NK-92 (cell line): ENCODE results near the gene NDUFAB1.
A peak's percentile ranks its signal among the peaks of the same experiment; 100 is the strongest.
"Not testable (repeated sequence)": the region's sequence is repeated elsewhere in the genome, so short reads cannot be mapped to it uniquely, and the experiment has no call there.

Source experiments
- DNase-seq: peaks from one replicate; lab custom pipeline; 2025; ENCODE audit not compliant: unreplicated experiment; lab: John Stamatoyannopoulos, UW

NDUFAB1 gene

DNA sequence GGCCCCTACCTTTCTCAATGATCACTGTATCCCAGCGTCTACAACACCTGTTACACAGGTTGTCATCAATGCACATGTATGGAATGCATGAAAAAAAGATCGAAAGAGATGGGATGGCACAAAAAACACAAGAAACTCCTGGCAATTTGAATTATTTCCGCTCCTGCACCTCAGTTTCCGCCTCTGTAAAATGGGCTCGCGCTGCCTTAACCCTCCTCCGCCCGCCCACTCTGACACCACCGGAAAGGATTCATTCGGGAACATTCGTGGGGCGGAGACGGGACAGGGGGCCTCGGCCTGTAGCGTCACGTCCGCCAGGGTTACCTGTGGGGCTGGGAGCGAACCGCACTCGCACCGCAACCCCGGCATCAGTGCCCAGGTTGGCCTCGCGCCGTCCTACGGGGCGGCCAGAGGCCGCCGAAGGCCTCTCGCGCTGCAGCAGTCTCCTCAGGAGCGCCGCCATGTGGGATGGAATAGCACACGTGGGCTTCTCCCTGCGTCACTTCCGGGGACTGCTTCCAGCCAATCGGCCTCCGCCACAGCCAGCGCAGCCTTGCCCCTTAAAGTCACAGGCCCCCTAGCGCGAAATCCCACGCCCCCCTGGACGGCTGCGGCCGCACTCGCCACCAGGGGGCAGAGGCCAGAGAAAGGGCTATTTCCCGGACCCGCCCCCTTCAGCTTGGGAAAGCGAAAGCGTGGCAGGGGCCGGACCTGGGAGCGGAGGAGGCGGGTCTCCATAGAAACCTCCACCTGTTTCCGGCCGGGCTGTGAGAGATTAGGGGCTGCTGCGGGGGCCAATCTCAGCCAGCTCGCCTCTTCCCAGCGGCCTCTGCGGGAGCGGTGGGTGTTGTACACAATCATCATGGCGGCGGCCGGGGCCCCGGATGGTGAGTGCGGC, 39.0 kb downstream of the NDUFAB1 start, which contains the start of the genes EARS2 and UBFD1:
EARS2 (minus strand) TSS at position 470 of the 898 bp plus-strand sequence; CDS start at position 463, 7 bp downstream.
UBFD1 (plus strand) TSS at position 847 of the 898 bp plus-strand sequence; CDS start at position 863, 16 bp downstream.
- peak; percentile 95 for DNase-seq

DNA sequence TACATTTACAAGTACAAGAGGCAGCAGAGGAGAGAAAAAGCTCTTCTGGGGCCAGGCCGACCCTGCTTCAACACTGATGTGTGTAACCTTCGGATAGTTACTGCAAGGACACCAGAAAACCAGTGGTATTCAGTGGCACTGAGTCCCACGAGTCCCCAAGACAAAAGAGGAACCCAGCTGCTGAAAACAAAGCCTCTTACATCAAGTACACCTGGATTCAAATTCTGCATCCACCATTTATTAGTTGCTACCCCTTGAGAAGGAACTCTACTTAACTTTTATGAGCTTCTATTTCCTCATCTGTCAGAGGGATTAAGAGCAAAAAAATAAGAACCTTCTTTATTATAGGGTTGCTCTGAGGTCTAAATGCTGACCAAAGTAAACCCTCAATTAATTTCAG, 41.6 kb downstream of the NDUFAB1 start:
- DNase-seq, result no peak

DNA sequence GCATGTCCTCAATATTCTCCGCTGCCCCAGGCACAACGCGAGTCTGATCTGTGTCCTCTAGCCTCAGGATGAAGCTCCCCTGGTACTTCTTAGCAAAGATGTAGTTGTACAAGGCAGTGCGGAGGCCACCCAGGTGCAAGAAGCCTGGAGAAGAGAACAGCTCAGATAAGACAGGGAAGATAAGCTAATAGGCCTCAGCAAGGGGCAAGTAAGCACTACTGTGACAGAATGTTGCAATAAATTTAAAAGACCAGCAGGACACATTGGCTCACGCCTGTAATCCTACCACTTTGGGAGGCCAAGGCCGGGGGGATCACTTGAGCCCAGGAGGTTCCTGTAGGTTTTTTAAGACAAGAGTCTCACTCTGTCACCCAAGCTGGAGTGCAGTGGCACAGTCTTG, 44.0 kb downstream of the NDUFAB1 start:
- no peak for DNase-seq

DNA sequence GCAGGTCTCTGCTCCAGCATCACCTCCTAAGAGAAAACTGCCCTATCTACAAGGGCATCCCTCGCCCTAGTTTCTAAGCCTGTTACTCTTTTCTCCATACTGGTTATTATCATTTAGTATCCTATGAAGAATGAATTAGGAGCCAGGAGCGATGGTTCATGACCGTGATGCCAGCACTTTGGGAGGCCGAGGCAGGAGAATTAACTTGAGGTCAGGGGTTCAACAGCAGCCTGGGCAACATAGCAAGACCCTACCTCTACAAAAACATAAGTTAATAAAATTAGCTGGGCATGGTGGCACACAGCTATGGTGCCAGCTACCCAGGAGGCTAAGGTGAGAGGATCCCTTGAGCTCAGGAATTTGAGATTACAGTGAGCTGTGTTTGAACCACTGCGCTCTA, 46.2 kb downstream of the NDUFAB1 start:
- DNase-seq, result no peak

DNA sequence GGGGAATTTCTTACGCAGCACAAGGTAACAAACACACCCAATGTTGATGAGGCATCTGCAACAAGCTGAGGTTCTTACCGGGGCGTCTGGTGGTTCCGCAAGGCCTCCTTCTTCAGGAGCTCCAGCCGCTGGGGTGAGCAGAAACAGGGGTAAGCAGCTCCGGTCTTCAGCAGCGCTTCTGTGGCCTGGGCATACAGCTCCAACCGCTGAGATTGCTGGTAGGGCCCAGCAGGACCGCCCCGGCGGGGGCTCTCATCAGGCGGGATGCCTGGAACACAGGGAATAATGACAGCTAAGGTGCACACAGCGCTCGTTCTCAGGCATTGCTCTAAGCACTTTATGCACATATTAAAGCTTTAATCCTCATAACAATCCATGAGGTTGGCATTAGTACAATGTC, 51.7 kb downstream of the NDUFAB1 start:
- DNase-seq, result no peak

DNA sequence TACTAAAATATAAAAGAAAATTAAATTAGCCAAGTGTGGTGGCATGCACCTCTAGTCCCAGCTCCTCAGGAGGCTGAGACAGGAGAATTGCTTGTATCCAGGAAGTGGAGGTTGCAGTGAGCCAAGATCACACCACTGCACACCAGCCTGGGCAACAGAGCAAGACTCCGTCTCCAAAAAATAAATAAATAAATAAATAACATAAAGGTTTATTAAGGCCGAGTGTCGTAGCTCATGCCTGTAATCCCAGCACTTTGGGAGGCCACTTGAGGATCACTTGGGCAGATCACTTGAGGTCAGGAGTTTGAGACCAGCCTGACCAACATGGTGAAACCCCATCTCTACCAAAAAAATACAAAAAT, 55.3 kb downstream of the NDUFAB1 start:
- DNase-seq, result not testable (repeated sequence)

DNA sequence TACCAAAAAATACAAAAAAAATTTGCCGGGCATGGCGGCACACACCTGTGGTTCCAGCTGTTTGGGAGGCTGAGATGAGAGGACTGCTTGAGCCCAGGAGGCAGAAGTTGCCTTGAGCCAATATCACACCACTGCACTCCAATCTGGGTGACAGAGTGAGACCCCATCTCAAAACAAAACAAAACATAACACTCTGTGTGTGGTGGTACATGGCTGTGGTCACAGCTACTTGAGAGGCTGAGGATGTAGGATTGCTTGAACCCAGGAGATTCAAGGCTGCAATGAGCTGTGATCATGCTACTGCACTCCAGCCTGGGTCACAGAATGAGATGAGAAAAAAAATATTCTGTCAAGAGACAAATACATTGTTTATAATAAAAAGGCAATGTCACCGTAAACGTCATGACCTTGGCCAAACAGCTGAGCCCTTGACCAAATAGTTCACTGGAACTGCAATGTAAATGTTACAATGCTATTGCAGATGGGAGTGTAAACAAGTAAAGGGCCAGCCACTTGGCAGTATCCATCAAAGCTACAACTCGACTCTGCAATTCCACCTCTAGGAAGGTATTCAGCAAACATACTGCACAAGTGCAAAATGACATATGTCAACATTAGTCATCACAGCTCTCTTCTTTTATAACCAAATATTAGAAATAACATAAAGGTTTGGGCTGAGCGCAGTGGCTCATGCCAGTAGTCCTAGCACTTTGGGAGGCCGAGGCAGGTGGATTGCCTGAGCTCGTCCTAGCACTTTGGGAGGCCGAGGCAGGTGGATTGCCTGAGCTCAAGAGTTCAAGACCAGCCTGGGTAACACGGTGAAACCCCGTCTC, 55.9 kb downstream of the NDUFAB1 start:
- no peak for DNase-seq

DNA sequence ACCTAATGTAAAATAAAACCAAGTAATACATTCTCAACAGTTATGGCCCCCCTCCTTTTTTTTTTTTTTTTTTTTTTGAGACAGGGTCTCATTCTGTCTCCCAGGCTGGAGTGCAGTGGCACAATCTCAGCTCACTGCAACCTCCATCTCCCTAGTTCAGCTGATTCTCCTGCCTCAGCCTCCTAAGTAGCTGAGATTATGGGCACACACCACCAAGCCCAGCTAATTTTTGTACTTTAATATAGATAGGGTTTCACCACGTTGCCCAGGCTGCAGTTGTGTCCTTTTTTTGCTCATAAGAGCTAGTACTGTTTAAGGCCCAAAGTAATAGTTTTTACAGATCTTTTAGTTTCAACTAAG, 57.2 kb downstream of the NDUFAB1 start:
- no peak for DNase-seq

DNA sequence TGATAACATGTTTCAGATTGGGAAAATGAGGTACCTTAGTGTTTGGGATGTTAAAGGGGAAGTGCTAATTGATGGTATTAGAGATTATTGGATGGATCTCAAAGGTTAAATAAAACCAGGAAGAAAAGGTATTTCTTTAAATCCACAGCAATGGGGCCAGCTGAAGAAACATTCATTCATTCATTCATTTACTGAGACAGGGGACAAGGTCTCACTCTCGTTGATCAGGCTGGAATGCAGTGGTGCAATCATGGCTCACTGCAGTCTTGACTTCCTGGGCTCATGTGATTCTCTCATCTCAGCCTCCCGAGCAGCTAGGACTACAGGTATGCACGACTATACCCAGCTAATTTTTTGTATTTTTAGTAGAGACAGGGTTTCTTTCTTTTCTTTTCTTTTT, 58.7 kb downstream of the NDUFAB1 start:
- no peak for DNase-seq

DNA sequence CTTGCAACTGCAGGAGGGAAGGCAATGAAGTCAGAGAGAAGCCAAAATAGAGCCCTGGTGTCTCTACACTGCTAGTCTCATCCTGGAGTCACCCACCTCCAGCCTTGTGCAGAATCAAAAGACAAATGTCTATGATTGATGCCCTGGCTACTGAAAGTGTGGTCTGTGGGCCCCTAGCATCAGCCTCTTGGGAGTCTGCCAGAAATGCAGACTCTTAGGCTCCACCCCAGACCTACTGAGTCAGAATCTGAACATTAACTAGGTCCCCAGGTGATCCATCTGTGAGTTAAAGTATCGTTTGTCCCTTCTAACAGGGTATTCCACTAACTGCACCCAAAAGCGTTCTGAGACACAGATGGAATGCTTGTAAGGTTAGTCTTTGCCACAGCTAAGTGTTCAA, 60.2 kb downstream of the NDUFAB1 start:
- no peak for DNase-seq

DNA sequence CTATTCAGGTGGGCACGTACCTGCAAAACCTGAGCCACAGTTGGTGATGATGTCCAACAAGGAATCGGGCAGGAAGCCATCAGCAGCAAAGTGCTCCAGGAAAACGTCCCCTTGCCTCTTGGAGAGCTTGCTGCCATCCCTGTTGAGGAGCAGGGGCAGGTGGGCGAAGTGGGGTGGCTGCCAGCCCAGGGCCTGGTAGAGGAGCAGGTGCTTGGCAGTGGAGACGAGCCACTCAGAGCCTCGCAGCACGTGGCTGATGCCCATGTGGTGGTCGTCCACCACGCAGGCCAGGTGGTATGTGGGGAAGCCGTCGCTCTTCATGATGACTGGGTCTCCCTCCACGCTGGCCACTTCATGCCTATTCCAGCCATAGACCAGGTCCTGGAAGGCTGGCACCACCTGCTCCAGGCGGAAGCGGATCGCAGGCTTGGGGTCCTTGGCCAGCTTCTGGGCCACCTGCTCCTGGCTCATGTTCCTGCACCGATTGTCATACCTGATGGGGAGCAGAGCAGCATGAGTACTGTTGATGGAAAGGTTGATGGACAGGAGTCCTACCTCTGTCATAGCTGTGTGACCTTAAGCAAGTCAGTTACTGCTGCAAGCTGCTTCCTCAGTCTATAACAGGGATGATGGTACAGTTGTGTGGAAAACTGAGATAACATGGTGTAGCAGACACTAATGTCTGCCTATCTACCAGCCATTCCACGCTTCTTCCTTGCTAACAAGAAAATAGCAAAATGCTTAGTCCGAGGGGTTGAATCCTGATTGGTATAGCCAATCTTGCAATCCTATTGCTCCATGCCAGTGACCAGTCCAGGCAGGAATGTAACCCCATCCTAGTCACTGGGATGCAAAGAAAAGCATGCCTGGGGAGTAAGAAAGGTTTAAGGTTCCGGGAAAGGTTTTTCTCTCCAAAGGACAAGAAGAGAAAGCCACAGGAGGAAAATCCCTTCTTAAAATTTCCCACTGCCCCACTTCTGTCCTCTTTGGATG, 61.0 kb downstream of the NDUFAB1 start:
- no peak for DNase-seq

DNA sequence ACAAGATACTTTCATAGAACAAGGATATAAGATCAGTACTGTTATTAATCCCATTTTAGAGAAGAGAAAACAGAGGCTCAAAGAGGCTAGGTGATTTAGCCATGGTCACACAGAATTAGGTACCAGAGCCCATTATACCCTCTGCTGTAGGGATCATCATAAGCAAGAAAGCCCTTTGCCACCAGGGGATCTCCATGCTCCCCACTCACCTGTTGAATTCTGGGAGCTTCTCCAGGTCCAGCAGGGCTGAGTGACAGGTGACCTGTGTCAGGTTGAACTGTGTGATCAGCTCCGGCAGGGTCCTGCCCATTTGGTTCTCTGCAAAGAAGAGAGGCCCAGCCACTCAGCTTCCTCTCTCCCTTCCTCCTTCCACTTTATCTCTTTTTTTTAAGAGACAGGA, 63.7 kb downstream of the NDUFAB1 start:
- no peak for DNase-seq
